Choroid plexus epithelial cell (primary cell): Measurements from ENCODE around the gene CHRNG.

Source experiments
- DNase-seq: peaks from one replicate; pipeline ENCODE4 v3.0.0-alpha.2; 2010; ENCODE audit warnings: low read depth
- H3K4me3 ChIP-seq: 2 replicates; pipeline ENCODE4 v1.5.1; 2011; ENCODE audit warnings: low read depth, mild to moderate bottlenecking, control low read depth, low read length, moderate library complexity
- CTCF ChIP-seq: conservative IDR thresholded peaks from 2 replicates; pipeline ENCODE4 v1.5.1; 2011; ENCODE audit warnings: low read depth, mild to moderate bottlenecking, control low read depth, inconsistent platforms, low read length, moderate library complexity

Gene CHRNG

GRCh38 chr2:232493701-232494474, 45.6 kb upstream of the CHRNG start:
- DNase-seq, result no peak
- no peak for TF ChIP-seq CTCF
- H3K4me3 ChIP-seq, result no peak overlapping the region

GRCh38 chr2:232494542-232494941, 45.0 kb upstream of the CHRNG start:
- no peak for DNase-seq
- H3K4me3 ChIP-seq, result no peak overlapping the region
- no peak for TF ChIP-seq CTCF

- no peak for TF ChIP-seq CTCF
- no peak overlapping the region for H3K4me3 ChIP-seq
- no peak for DNase-seq
These were observed 44.2 kb upstream of the CHRNG start for GRCh38 chr2:232495292-232495691.

- TF ChIP-seq CTCF, result no peak
- no peak for DNase-seq
- no peak overlapping the region for H3K4me3 ChIP-seq
These were observed 42.8 kb upstream of the CHRNG start for GRCh38 chr2:232496501-232497270.

GRCh38 chr2:232497348-232497747, 42.1 kb upstream of the CHRNG start:
- no peak overlapping the region for H3K4me3 ChIP-seq
- no peak for TF ChIP-seq CTCF
- DNase-seq, result no peak

GRCh38 chr2:232498452-232498851, 41.0 kb upstream of the CHRNG start:
- H3K4me3 ChIP-seq, result no peak overlapping the region
- no peak for TF ChIP-seq CTCF
- no peak for DNase-seq

GRCh38 chr2:232501331-232501771, 38.1 kb upstream of the CHRNG start:
- no peak for TF ChIP-seq CTCF
- DNase-seq, result no peak
- no peak overlapping the region for H3K4me3 ChIP-seq
